Iris pigment epithelial cell (primary cell): ENCODE results near the gene FTL.

ENCODE experiments used
- DNase-seq: peaks from one replicate; pipeline ENCODE4 v3.0.0-alpha.2; 2011; ENCODE audit warnings: low read depth

The FTL gene

DNA sequence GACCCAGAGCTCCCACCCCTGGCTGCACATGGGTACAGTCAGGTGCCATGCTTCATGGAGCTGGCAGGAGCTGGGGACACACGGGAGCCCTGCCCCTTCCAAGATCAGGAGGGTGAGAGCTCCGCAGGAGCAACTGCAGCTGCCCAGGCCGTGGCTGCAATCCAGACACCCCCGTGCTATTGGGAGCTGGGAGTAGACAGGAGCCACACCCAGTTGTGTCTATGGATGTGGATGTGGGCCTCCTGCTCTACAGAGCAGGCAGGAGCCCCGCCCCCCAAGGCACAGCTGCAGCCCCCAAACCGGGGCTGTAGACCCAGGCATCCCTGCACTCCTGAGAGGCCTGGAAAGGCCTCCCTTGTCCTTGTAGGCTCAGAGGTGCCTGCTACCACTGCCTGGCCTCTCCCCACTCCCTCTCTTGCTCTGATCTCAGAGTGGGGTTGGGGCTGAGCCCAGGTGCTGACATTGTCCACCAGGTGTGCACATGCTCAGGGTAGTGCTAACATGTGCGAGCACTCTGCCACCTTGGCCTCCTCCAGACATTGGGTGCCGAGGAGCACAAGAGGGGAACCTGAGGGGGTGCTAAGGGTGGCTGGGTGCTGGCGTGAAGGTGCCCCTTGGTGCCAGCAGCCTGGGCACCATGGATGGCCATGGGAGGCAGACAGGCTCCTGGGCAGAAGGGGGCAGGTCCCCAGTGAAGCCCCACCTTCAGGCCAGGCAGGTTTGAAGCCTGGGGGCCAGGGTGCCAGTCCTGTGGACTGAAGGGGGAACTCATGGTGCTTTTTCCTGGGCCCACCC, 18.4 kb upstream of the FTL start:
- DNase-seq = no peak

DNA sequence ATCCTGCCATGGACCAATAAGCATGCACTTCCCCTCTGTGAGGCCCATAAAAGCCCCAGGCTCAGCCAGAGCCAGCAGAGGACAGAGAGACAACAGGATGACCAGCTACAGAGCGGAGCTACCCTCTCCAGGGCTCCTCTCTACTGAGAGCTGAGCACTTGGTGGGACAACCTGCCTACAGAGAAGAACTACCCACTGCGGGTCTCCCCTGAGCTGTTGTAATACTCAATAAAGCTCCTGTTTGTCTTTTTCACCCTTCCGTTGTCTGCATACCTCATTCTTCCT, 17.9 kb upstream of the FTL start:
- DNase-seq = no peak

DNA sequence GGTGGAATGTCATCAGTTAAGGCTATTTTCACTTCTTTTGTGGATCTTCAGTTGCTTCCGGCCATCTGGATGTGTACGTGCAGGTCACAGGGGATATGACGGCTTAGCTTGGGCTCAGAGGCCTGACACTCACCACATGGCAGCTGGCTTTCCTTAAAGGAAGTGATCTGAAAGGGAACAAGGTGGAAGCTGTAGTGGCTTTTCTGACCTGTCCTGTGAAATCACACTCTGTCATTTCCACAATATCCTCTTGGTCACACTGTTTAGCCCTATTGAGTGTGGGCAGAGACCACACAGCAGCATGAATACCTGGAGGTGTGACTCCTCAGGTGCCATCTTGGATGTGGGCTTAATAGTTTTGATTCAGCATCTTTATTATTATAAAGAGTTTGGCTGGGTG, 14.9 kb upstream of the FTL start:
- DNase-seq = no peak

DNA sequence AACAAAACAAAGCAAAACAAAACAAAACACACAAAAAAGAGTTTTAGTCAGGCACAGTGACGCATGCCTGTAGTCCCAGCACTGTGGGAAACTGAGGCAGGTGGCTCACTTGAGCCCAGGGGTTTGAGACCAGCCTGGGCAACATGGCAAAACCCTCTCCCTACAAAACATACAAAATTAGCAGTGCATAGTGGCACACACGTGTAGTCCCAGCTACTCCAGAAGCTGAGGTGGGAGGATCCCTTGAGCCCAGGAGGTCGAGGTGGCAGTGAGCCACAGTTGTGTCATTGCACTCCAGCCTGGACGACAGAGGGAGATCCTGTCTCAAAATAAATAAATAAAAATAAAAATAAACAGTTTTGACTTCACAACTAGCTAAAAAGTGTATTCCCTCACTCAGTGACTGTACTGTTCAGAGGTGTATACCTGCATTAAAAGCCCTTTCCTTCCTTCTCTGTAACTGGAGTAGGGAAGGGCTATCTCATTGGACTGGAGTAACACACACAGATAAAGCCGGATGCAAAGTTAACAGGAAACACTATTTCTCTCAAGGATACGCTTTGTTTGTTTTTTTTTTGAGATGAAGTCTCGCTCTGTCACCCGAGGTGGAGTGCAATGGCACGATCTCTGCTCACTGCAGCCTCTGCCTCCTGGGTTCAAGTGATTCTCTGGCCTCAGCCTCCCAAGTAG, 14.1 kb upstream of the FTL start:
- no peak for DNase-seq

DNA sequence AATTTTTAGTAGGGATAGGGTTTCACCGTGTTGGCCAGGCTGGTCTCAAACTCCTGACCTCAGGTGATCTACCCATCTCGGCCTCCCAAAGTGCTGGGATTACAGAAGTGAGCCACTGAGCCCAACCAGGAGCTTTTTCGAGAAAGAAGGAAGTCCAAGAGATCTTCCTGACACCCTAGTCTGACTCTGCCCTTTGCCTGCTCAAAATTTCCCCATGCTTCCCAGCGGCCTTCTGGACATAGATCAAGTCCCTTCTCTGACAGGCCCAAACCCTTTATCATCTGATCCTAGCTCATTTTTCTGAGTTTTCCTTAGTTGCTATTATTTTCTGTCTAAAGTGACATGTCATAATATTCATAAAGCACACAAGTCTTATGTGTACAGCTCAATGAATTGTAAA, 12.0 kb upstream of the FTL start:
- DNase-seq = no peak

DNA sequence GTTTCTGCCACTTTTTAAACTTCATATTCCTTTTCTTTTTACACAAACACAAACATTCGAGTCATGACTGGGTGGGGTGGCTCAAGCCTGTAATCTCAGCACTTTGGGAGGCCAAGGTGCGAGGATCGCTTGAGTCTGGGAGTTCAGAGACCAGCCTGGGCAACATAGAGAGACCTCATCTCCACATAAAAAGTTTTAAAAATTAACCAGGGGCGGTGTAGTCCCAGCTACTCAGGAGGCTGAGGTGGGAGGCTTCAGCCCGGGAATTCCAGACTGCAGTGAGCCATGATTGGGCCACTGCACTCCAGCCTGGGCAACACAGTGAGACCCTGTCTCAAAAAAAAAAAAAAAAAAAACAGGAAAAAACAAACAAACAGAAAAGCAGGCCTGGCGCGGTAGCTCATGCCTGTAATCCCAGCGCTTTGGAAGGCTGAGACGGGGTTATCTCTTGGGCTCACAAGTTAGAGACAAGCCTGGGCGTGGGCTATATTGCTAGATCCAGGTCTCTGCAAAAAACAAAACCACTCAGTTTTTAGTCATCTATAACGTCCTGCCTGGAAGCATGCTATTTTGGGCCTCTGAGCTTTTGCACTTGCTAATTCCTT, 11.0 kb upstream of the FTL start:
- no peak for DNase-seq

DNA sequence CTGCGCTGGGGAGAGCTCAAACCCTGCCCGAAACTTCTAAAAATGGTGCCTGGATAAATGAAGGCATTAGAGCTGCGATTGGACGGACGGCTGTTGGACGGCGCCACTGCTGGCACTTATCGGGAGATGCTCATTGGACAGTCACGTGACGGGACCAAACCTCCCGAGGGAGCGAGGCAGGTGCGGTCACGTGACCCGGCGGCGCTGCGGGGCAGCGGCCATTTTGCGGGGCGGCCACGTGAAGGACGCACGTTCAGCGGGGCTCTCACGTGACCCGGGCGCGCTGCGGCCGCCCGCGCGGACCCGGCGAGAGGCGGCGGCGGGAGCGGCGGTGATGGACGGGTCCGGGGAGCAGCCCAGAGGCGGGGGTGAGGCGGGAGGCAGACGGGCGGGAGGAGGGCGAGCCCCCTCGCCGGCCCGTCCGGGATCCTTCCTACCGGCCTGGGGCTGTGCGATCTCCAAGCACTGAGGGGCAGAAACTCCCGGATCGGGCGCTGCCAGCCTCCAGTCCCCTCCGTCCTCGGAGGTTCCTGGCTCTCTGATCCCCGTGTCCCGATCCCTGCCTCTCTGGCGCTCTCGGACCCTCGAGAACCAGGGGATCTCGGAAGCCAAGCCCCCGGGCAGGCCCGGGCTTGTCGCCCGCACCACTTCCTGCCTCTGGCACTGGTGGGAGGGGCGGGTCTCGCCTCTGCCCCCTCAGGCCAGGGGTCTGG, 10.4 kb upstream of the FTL start, which contains the start of gene BAX:
BAX (plus strand) TSS at position 281 of the 713 bp plus-strand sequence; CDS start at position 335, 54 bp downstream.
- peak; percentile 96 for DNase-seq

DNA sequence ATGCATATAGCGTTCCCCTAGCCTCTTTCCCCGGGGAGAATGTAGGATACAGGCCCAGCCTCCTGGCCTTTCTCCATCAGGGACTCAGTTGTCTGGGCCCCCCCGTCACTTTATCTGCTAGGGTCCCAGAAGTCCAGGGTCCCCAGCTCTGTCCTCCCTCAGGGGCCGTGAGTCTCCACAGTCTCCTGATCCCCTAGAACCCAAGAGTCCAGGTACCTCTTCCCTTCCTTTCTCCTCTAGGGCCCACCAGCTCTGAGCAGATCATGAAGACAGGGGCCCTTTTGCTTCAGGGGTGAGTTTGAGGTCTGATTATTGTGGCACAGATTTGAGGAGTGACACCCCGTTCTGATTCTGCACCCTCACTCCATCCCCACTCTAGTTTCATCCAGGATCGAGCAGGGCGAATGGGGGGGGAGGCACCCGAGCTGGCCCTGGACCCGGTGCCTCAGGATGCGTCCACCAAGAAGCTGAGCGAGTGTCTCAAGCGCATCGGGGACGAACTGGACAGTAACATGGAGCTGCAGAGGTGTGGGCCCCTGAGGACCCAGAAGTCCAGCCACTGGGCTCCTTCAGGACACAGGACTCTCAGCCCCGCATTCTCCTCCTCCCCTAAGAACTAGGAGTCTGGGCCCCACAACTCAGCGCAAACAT, 9.7 kb upstream of the FTL start:
- no peak for DNase-seq

DNA sequence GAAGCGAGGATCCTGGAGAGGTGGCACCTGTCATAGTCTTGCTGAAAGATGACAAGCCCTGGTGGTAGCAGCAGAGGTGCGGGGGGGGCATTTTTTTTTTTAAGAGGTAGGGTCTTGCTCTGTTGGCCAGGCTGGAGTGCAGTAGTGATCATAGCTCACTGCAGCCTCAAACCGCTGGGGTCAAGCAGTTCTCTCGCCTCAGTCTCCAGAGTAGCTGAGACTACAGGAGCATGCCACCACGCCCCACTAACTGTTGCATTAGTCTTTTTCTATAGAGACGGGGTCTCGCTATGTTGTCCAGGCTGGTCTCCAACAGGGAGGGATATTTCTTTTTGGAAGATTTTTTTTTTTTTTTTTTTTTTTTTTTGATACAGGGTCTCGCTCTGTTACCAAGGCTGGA, 7.1 kb upstream of the FTL start:
- DNase-seq = no peak

DNA sequence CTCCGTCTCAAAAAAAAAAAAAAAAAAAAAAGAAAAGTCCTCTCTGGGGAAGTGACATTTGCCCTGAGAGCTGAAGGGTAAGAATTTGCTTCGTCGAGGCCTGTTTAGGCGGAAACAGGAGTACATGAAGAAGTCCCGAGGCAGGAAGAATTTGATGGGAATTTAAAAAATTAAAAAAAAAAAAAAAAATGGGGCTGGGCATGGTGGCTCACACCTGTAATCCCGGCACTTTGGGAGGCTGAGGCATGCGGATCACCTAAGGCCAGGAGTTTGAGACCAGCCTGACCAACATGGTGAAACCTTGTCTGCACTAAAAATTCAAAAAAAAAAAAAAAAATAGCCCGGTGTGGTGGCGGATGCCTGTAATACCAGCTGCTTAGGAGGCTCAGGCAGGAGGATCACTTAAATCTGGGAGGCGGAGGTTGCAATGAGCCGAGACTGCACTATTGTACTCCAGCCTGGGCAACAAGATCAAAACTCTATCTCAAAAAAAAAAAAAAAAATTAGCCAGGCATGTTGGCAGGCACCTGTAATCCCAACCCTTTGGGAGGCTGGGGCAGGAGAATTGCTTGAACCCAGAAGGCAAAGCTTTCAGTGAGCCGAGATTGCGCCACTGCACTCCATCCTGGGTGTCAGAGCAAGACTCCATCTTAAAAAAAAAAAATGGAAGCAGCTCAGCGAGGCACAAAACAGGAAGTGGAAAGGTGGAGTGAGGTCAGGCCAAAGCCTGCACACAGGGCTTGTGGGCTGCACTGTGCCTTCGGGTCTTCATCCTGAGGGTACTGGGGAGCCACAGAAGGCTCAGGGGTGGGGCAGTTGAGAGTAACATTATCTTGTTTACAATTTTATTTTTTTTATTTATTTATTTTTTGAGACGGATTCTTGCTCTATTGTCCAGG, 5.5 kb upstream of the FTL start:
- no peak for DNase-seq

DNA sequence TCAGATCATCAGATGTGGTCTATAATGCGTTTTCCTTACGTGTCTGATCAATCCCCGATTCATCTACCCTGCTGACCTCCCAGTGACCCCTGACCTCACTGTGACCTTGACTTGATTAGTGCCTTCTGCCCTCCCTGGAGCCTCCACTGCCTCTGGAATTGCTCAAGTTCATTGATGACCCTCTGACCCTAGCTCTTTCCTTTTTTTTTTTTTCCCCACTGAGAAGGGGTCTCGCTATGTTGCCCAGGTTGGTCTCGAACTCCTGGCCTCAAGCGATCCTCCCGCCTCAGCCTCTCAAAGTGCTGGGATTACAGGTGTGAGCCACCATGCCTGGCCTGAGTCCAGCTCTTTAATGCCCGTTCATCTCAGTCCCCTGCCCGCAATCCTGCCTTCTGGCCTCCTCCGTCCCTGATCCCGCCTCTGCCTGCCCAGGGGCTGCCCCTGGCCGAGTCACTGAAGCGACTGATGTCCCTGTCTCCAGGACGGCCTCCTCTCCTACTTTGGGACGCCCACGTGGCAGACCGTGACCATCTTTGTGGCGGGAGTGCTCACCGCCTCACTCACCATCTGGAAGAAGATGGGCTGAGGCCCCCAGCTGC, 4.0 kb upstream of the FTL start:
- no peak for DNase-seq

DNA sequence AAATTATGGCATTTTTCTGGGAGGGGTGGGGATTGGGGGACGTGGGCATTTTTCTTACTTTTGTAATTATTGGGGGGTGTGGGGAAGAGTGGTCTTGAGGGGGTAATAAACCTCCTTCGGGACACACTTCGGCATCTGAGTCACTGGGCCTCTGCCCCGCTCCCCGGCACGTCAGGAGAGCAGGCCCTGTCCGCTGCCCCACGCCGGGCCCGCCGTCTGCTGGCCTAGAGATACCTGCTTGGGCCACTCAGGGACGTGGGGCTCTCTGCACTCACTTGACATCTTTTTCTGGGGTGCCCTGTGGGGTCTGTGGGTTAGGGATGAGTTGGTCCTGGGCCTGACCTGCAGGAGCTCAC, 3.5 kb upstream of the FTL start:
- no peak for DNase-seq

DNA sequence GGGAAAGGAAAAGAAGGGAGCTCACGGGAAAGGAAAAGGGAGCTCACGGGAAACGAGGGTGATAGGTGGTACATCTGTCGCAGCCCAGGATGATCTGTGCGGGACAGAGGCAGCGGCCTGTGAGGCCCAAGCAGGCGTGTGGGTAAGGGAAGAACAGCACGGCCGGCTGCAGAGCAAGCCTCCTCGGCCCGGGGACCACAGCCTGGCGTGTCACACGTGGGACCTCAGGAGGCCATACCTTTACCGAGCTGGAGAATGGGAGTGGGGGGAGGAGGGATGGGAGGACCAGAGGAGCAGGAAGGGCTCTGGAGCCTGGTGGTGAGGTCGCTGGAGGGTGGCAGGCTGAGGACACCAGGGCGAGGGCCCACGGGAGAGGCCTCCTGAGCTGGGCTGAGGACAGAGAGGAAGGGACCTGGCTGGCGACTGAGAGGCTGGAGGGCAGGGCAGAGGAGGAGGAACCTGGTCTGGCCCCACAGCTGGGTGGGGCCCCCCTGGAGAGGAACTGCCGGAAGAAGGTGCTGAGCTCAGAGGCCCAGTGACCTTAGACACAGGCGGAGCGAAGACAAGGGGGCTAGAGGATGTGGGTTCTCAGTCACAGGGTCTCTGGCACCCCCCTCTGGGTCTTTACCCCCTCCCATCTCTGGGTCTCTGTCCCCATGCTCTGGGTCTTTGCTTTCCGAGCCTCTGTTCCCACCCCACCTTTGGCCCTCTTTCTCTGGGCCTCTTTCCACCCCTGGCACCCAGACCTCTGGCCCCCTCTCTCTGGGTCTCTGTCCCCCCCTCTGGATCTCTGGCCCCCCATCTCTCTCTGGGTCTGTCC, 2.9 kb upstream of the FTL start:
- peak; percentile 56 for DNase-seq

DNA sequence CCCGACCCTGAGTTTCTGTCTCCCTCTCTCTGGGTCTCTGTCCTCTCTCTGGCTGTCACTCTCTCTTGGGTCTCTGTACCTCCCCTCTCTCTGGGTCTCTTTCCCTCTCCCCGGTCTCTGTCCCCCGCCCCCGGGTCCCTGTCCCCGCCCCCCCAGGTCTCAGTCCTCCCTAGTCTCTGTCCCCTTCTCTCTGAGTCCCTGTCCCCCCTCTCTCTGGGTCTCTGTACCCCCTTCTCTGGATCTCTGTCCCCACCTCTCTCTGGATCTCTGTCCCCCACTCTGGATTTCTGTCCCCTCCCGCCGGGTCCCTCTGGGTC, 2.3 kb upstream of the FTL start:
- no peak for DNase-seq

DNA sequence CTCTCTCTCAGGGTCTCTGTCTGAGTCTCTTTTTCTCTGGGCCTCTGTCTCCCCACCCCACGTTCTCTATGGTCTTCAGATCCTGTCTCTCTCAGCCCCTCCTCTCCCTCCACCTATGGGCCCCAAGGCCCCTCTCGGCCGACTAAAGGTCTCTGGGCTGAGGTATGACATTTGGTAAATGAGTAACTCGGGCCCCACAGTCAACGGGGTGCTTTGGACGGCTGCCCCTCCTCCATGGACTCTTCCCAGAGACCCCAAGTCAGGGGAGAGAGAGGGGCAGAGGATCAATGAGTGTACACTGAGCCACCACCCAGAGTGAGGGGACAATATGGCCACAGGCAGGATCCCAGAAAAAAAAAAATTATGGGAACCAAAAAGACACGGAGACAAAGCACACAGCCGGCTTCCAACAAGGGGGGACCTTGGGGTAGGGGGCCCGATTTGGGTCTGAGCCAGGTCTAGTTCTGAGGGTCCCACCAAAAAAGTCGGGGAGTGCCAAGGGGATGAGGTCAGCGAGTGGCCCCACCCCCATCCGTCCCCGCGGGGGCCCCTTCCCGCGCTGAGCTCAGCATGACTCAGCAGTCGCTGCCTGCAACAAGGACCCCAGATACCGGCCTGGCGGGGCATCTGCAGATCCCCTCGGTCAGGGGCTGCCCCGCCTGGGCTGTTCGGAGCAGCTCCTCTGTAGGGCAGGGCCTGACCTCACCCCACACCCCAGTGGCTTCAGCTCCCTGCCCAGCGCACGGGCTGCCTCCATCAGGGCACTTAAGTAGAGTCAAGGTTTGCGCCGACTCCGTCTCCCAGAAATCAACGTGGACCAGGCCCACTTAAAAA, 1.5 kb upstream of the FTL start:
- peak; percentile 74 for DNase-seq

DNA sequence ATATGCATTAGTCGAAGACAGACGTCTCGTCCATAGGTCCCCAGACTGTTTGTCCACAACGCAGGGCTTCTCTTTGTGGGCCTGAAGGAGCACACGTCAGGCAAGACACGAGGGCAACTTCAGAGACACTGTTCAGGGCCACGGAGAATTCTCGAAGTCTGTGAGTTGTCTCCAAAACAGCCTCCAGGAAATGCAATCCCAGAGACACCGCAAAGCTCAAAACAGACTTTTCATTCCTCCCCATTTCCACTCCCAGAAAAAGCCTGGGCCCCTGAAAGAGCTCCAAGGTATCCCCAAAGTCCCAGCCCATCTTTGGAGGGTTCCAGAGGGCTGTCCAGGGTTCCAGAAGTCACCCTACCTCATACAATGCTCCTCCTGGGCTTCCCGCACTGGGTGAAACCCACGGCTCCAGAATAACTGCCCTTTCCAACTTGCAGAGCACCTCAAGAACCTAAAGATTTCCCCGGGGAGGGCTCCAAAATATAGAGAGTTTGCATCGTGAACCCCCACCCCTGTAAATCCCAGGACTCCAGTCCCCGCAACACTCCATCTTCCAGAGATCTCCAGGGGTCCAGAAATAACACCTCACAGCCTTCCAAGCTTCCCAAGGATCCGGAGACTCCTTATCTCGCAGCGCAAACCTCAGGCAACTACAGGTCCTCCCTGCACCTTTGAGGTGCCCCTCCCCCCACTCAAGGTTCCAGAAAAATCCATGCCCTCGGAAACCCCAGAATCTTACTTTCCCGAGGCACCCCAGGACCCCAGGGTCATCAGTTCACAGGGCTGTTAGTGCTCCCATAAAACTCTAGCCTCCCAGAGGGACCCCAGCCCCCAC, 687 bp upstream of the FTL start:
- DNase-seq = peak; percentile 78

DNA sequence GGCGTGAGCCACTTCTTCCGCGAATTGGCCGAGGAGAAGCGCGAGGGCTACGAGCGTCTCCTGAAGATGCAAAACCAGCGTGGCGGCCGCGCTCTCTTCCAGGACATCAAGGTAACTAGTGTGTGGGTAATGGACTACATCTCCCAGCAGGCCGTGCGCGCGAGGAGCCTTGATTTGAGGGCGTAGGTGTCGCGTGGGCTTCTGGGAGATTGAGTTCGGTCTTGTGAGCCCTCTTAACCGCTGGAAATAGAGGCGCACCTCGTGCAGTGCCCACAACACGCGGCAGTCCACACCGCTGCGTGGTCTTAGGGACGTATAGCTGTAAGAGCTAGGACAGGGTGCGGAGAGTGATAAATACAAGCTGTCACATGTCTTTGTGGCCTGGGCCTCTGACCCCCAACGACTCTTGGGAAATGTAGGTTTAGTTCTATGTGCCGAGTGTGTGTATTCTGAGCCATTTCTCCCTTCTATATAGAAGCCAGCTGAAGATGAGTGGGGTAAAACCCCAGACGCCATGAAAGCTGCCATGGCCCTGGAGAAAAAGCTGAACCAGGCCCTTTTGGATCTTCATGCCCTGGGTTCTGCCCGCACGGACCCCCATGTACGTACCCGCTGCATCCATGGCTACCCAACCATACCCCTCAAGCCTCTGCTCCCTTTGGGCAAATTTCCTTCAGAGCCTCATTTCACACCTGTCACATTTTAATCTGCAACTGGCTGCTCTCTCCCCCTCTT, 864 bp downstream of the FTL start:
- DNase-seq = peak; percentile 82
